ENCODE results near the gene EPB41L5. TPM values are rescaled to one million over a fixed set of nuclear protein-coding genes. Genes with fewer than 3 reads are reported as not detected.
"Not testable (repeated sequence)": the region's sequence is repeated elsewhere in the genome, so short reads cannot be mapped to it uniquely, and the experiment has no call there.

EPB41L5 gene
- total and polyA plus RNA-seq, 9 of the 15 experiments (the other 6 are each of a cell fraction or from before 2014, with no cell fraction given): 2.3 to 14.1 (median 8.2) TPM

GRCh38 chr2:120022505-120022904 lies 9.6 kb downstream of the EPB41L5 start:
- BruUV-seq (replicated peaks); H3K27me3 ChIP-seq (ENCODE audit: control insufficient read depth in 2 of 2, insufficient read depth in 2 of 2, low read length in 2 of 2); H3K4me3 ChIP-seq; ATAC-seq; intact Hi-C loops (cut with micrococcal nuclease); H3K27ac ChIP-seq (ENCODE audit: extremely low read depth, low read depth, low read length); POLR2A ChIA-PET; H3K4me2 ChIP-seq (ENCODE audit: insufficient read depth, low read length); DNase-seq (ENCODE audit: extremely low read depth in 1 of 4, low spot score in 3 of 4); in situ Hi-C loops (cut with MboI); CTCF ChIA-PET (ENCODE audit: low intra/inter-chr PET ratio); H3K9me1 ChIP-seq (ENCODE audit: control insufficient read depth, insufficient read depth, low read length); H2AFZ ChIP-seq (ENCODE audit: low read depth, low read length); H3K36me3 ChIP-seq (ENCODE audit: control insufficient read depth, insufficient read depth, low read length); H3K9ac ChIP-seq (ENCODE audit: insufficient read depth in 1 of 2, low read depth in 2 of 2, low read length in 2 of 2); H3K4me1 ChIP-seq (replicated peaks in 1 of 2; ENCODE audit: control insufficient read depth in 2 of 2, insufficient read depth in 2 of 2, low read length in 2 of 2); H3K9me3 ChIP-seq (replicated peaks; ENCODE audit: control insufficient read depth, insufficient read depth, low read depth, low read length); FAIRE-seq; H3K79me2 ChIP-seq (ENCODE audit: control insufficient read depth, insufficient read depth, low read length); H4K20me1 ChIP-seq (replicated peaks; ENCODE audit: control insufficient read depth, insufficient read depth, low read length): not testable (repeated sequence)
- TF ChIP-seq MAFG (tag; conservative IDR thresholded peaks at IDR 0.05) (peak; percentile 69), C11orf30 (IDR thresholded peaks at IDR 0.05; ENCODE audit: low read depth) (peak; percentile 74), MAFF (IDR thresholded peaks at IDR 0.05; ENCODE audit: low read length) (peak; percentile 55), MAFK (IDR thresholded peaks at IDR 0.05; ENCODE audit: low read length) (peak; percentile 55; the same call in 1 of the 2 replicates), ZNF316 (IDR thresholded peaks at IDR 0.05) (peak; percentile 86)
- 62% methylated on average over 1 of the region's 1 CpG for WGBS (ENCODE audit: insufficient coverage, low coverage, missing lambda C conversion rate)

GRCh38 chr2:120026890-120027289 lies 14.0 kb downstream of the EPB41L5 start:
- WGBS (ENCODE audit: insufficient coverage, low coverage, missing lambda C conversion rate): 93% methylated on average over 2 of the region's 2 CpGs
- no peak overlapping the region for H3K27ac ChIP-seq (ENCODE audit: extremely low read depth, low read depth, low read length)
- no TSS peak for BruUV-seq (replicated peaks)
- TF ChIP-seq TEAD4 (IDR thresholded peaks at IDR 0.05; ENCODE audit: low read length) (peak; percentile 49; the same call in 1 of the 2 replicates), TEAD4 (CRISPR knock-in tag; IDR thresholded peaks at IDR 0.05; ENCODE audit: borderline replicate concordance) (no peak), HOMEZ (CRISPR knock-in tag; IDR thresholded peaks at IDR 0.05) (no peak), MAFK (IDR thresholded peaks at IDR 0.05; ENCODE audit: low read length) (no peak), ZFX (CRISPR knock-in tag; IDR thresholded peaks at IDR 0.05) (no peak), GATA2 (CRISPR knock-in tag; IDR thresholded peaks at IDR 0.05) (no peak), TEAD1 (CRISPR knock-in tag; IDR thresholded peaks at IDR 0.05) (peak in 1 of 2 experiments; percentile 94; a peak in 2 of 4 replicates), THAP7 (CRISPR knock-in tag; IDR thresholded peaks at IDR 0.05) (no peak), VEZF1 (CRISPR knock-in tag; IDR thresholded peaks at IDR 0.05) (no peak), ZFP36 (IDR thresholded peaks at IDR 0.05; ENCODE audit: low read depth, low read length, partially characterized antibody) (peak; percentile 10)

More at GRCh38 chr2:120026890-120027289, 14.0 kb downstream of the EPB41L5 start:
- no peak overlapping the region for H3K4me2 ChIP-seq (ENCODE audit: insufficient read depth, low read length)
- no peaks in the 10 kb centered on the region for H3K27me3 ChIP-seq (ENCODE audit: control insufficient read depth in 2 of 2, insufficient read depth in 2 of 2, low read length in 2 of 2)
- CTCF ChIA-PET (ENCODE audit: low intra/inter-chr PET ratio): no interaction called here
- ATAC-seq (no peak), FAIRE-seq (no peak), DNase-seq (ENCODE audit: extremely low read depth in 1 of 4, low spot score in 3 of 4) (peak in 1 of 4 experiments; percentile 14)
- no peak overlapping the region for H2AFZ ChIP-seq (ENCODE audit: low read depth, low read length)
- H3K9me3 ChIP-seq (replicated peaks; ENCODE audit: control insufficient read depth, insufficient read depth, low read depth, low read length): no peaks in the 10 kb centered on the region
- no peaks in the 10 kb centered on the region for H4K20me1 ChIP-seq (replicated peaks; ENCODE audit: control insufficient read depth, insufficient read depth, low read length)
- H3K4me3 ChIP-seq: no peak overlapping the region
- no peaks in the 10 kb centered on the region for H3K79me2 ChIP-seq (ENCODE audit: control insufficient read depth, insufficient read depth, low read length)
- H3K36me3 ChIP-seq (ENCODE audit: control insufficient read depth, insufficient read depth, low read length): no peaks in the 10 kb centered on the region
- intact Hi-C loops (cut with micrococcal nuclease) (no loop called here), in situ Hi-C loops (cut with MboI) (no loop called here)
- no peak overlapping the region for H3K9ac ChIP-seq (ENCODE audit: insufficient read depth in 1 of 2, low read depth in 2 of 2, low read length in 2 of 2)
- POLR2A ChIA-PET: interaction anchor here (0.7 kb wide), 1 partner anchor 90 kb away, joined by 3 read pairs; no protein-coding TSS in a partner anchor
- no peaks in the 10 kb centered on the region for H3K4me1 ChIP-seq (replicated peaks in 1 of 2; ENCODE audit: control insufficient read depth in 2 of 2, insufficient read depth in 2 of 2, low read length in 2 of 2)
- no peaks in the 10 kb centered on the region for H3K9me1 ChIP-seq (ENCODE audit: control insufficient read depth, insufficient read depth, low read length)
